HEK293 (cell line): ENCODE data around the gene CACHD1.

Source experiments
- CTCF ChIA-PET: fragments of 350-600 bp; formaldehyde crosslinking; extraction: SDS; loops from one replicate; lab custom pipeline; 2021; ENCODE audit warnings: antibody characterized with exemption; lab: Yijun Ruan, JAX
- POLR2A ChIA-PET: fragments of 300-600 bp; formaldehyde crosslinking; extraction: SDS; loops from one replicate; lab custom pipeline; 2020; ENCODE audit warnings: antibody characterized with exemption, inconsistent platforms; lab: Yijun Ruan, JAX
- H3K27ac ChIP-seq: fragments of 200-500 bp; sonication (Bioruptor generic); 2 replicates; pipeline ENCODE4 v1.5.1; 2014; ENCODE audit warnings: low read depth, low read length, control low read depth, inconsistent platforms; ENCODE audit errors: extremely low read depth
- H3K36me3 ChIP-seq, 2 experiments: fragments of 200-500 bp in 1 of 2; sonication (Bioruptor generic) in 1 of 2; 1 replicate in 1 of 2; 2 replicates in 1 of 2; pipeline ENCODE4 v1.5.1; 2014 to 2017; ENCODE audit warnings: inconsistent platforms in 2 of 2, low read length in 2 of 2; ENCODE audit not compliant: control insufficient read depth in 2 of 2, insufficient read depth in 1 of 2
- H3K4me1 ChIP-seq: fragments of 200-500 bp; sonication (Bioruptor generic); 2 replicates; pipeline ENCODE4 v1.5.1; 2014; ENCODE audit warnings: mild to moderate bottlenecking, low read length, inconsistent platforms; ENCODE audit not compliant: control insufficient read depth, insufficient read depth
- H3K4me3 ChIP-seq: 2 replicates; pipeline ENCODE4 v1.5.1; 2011; ENCODE audit warnings: low read depth, mild to moderate bottlenecking, control low read depth, low read length, moderate library complexity
- H3K9me3 ChIP-seq: fragments of 200-500 bp; sonication (Bioruptor generic); 2 replicates; pipeline ENCODE4 v1.5.1; 2014; ENCODE audit warnings: low read depth, low read length, inconsistent platforms; ENCODE audit not compliant: control insufficient read depth, insufficient read depth
- SP7 ChIP-seq: fragments of 450-650 bp; formaldehyde crosslinking; IDR thresholded peaks from 2 replicates; pipeline ENCODE4 v1.5.1; 2016; ENCODE audit warnings: missing biosample characterization, missing genetic modification characterization
- WT1 ChIP-seq: fragments of 450-650 bp; formaldehyde crosslinking; IDR thresholded peaks from 2 replicates; pipeline ENCODE4 v1.5.1; 2016; ENCODE audit warnings: missing biosample characterization, missing genetic modification characterization
- YY2 ChIP-seq: fragments of 450-650 bp; formaldehyde crosslinking; IDR thresholded peaks from 2 replicates; pipeline ENCODE4 v1.5.1; 2016; ENCODE audit warnings: missing biosample characterization, missing genetic modification characterization
- ZFP69B ChIP-seq: fragments of 450-650 bp; formaldehyde crosslinking; IDR thresholded peaks from 2 replicates; pipeline ENCODE4 v1.5.1; 2016; ENCODE audit warnings: missing biosample characterization, missing genetic modification characterization
- ZNF2 ChIP-seq: fragments of 450-650 bp; formaldehyde crosslinking; IDR thresholded peaks from 2 replicates; pipeline ENCODE4 v1.5.1; 2016; ENCODE audit warnings: missing biosample characterization, missing genetic modification characterization
- ZNF23 ChIP-seq: fragments of 450-650 bp; formaldehyde crosslinking; IDR thresholded peaks from 2 replicates; pipeline ENCODE4 v1.5.1; 2016; ENCODE audit warnings: missing biosample characterization, missing genetic modification characterization, borderline replicate concordance
- ZNF266 ChIP-seq: fragments of 450-650 bp; formaldehyde crosslinking; IDR thresholded peaks from 2 replicates; pipeline ENCODE4 v1.5.1; 2016; ENCODE audit warnings: missing biosample characterization, missing genetic modification characterization, low read depth
- ZNF274 ChIP-seq, 2 experiments: fragments of 200-500 bp in 1 of 2; fragments of 450-650 bp in 1 of 2; sonication (Bioruptor generic) in 1 of 2; formaldehyde crosslinking in 1 of 2; IDR thresholded peaks; 2 replicates each; pipeline versions ENCODE4 v1.5.1 to v1.6.1; 2014 to 2016; ENCODE audit warnings: borderline replicate concordance in 1 of 2, inconsistent platforms in 1 of 2, low read length in 1 of 2, missing biosample characterization in 1 of 2, missing genetic modification characterization in 1 of 2
- ZNF341 ChIP-seq: fragments of 450-650 bp; formaldehyde crosslinking; IDR thresholded peaks from 2 replicates; pipeline ENCODE4; 2016; ENCODE audit warnings: low read depth, missing biosample characterization, missing genetic modification characterization
- ZNF48 ChIP-seq: fragments of 450-650 bp; formaldehyde crosslinking; IDR thresholded peaks from 2 replicates; pipeline ENCODE4 v1.5.1; 2016; ENCODE audit warnings: missing biosample characterization, missing genetic modification characterization
- ZNF549 ChIP-seq: fragments of 450-650 bp; IDR thresholded peaks from 2 replicates; pipeline ENCODE4 v1.5.1; 2018; ENCODE audit warnings: missing biosample characterization, missing genetic modification characterization, mild to moderate bottlenecking, inconsistent platforms, moderate library complexity
- ZNF558 ChIP-seq: fragments of 450-650 bp; formaldehyde crosslinking; IDR thresholded peaks from 2 replicates; pipeline ENCODE4 v1.5.1; 2016; ENCODE audit warnings: missing biosample characterization, missing genetic modification characterization
- ZNF585B ChIP-seq: fragments of 450-650 bp; formaldehyde crosslinking; IDR thresholded peaks from 2 replicates; pipeline ENCODE4 v1.5.1; 2016; ENCODE audit warnings: missing biosample characterization, missing genetic modification characterization
- ZNF600 ChIP-seq: fragments of 450-650 bp; formaldehyde crosslinking; IDR thresholded peaks from 2 replicates; pipeline ENCODE4 v1.5.1; 2016; ENCODE audit warnings: missing biosample characterization, missing genetic modification characterization
- ZNF626 ChIP-seq: fragments of 450-650 bp; sonication (Bioruptor Pico); formaldehyde crosslinking; IDR thresholded peaks from 2 replicates; pipeline ENCODE4 v1.5.1; 2018; ENCODE audit warnings: missing biosample characterization, missing genetic modification characterization, inconsistent platforms
- TF ChIP-seq, protein P1 (sequence below): fragments of 450-650 bp; formaldehyde crosslinking; IDR thresholded peaks from 2 replicates; pipeline ENCODE4 v1.5.1; 2016; ENCODE audit warnings: missing biosample characterization, missing genetic modification characterization
- TF ChIP-seq, protein P2 (sequence below): fragments of 450-650 bp; formaldehyde crosslinking; IDR thresholded peaks from 2 replicates; pipeline ENCODE4 v1.5.1; 2016; ENCODE audit warnings: missing biosample characterization, missing genetic modification characterization
- TF ChIP-seq, protein P3 (sequence below): fragments of 450-650 bp; formaldehyde crosslinking; IDR thresholded peaks from 2 replicates; pipeline ENCODE4 v1.5.1; 2017; ENCODE audit warnings: missing biosample characterization, missing genetic modification characterization
- TF ChIP-seq, protein P4 (sequence below): fragments of 450-650 bp; formaldehyde crosslinking; IDR thresholded peaks from 2 replicates; pipeline ENCODE4 v1.5.1; 2016; ENCODE audit warnings: missing biosample characterization, missing genetic modification characterization, borderline replicate concordance
- TF ChIP-seq, protein P5 (sequence below): fragments of 450-650 bp; IDR thresholded peaks from 2 replicates; pipeline ENCODE4 v1.5.1; 2018; ENCODE audit warnings: missing biosample characterization, mild to moderate bottlenecking, missing genetic modification characterization
- TF ChIP-seq, protein P6 (sequence below): fragments of 450-650 bp; formaldehyde crosslinking; IDR thresholded peaks from 2 replicates; pipeline ENCODE4 v1.5.1; 2016; ENCODE audit warnings: missing biosample characterization, missing genetic modification characterization

Gene CACHD1

DNA sequence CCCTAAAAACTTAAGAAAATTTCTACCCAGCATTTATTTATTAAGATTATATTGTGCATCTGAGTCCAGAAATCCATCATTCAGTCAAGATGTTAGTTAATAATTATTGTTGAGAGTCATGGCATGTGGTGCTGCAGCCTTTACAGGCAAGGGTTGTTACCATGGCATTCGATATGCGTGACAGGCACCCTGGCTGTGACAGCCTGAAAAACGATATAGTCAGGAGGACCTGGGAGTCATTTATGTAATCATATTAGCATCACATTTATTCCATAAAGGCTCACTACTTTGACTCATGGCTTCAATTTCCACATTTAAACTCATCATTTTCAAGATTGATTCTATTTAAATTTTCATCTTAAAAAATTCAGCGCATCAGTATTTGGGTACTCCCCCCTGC lies 68.0 kb downstream of the CACHD1 start:
- POLR2A ChIA-PET, result no interaction called here
- CTCF ChIA-PET, result interaction anchor here (1.1 to 1.7 kb wide), 2 partner anchors 15 to 138 kb away, joined by 3 read pairs; no protein-coding TSS in a partner anchor
- no peak for TF ChIP-seq YY2 (tag by site-specific recombination)
- TF ChIP-seq ZNF549 (tag by site-specific recombination), result no peak
- no peak for TF ChIP-seq ZNF274 (IDR thresholded peaks at IDR 0.05; ENCODE audit: low read length)
- no peak for TF ChIP-seq ZNF274 (tag by site-specific recombination; IDR thresholded peaks at IDR 0.05; ENCODE audit: borderline replicate concordance)
- TF ChIP-seq, protein P1, sequence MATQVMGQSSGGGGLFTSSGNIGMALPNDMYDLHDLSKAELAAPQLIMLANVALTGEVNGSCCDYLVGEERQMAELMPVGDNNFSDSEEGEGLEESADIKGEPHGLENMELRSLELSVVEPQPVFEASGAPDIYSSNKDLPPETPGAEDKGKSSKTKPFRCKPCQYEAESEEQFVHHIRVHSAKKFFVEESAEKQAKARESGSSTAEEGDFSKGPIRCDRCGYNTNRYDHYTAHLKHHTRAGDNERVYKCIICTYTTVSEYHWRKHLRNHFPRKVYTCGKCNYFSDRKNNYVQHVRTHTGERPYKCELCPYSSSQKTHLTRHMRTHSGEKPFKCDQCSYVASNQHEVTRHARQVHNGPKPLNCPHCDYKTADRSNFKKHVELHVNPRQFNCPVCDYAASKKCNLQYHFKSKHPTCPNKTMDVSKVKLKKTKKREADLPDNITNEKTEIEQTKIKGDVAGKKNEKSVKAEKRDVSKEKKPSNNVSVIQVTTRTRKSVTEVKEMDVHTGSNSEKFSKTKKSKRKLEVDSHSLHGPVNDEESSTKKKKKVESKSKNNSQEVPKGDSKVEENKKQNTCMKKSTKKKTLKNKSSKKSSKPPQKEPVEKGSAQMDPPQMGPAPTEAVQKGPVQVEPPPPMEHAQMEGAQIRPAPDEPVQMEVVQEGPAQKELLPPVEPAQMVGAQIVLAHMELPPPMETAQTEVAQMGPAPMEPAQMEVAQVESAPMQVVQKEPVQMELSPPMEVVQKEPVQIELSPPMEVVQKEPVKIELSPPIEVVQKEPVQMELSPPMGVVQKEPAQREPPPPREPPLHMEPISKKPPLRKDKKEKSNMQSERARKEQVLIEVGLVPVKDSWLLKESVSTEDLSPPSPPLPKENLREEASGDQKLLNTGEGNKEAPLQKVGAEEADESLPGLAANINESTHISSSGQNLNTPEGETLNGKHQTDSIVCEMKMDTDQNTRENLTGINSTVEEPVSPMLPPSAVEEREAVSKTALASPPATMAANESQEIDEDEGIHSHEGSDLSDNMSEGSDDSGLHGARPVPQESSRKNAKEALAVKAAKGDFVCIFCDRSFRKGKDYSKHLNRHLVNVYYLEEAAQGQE (tag by site-specific recombination), result no peak
- no peak for TF ChIP-seq ZNF23
- no peak for TF ChIP-seq ZNF626
- no peak for TF ChIP-seq ZFP69B (tag by site-specific recombination)
- TF ChIP-seq, protein P2, sequence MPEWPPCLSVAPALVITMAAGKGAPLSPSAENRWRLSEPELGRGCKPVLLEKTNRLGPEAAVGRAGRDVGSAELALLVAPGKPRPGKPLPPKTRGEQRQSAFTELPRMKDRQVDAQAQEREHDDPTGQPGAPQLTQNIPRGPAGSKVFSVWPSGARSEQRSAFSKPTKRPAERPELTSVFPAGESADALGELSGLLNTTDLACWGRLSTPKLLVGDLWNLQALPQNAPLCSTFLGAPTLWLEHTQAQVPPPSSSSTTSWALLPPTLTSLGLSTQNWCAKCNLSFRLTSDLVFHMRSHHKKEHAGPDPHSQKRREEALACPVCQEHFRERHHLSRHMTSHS, result no peak
- TF ChIP-seq ZNF48 (tag by site-specific recombination), result no peak
- TF ChIP-seq, protein P3, sequence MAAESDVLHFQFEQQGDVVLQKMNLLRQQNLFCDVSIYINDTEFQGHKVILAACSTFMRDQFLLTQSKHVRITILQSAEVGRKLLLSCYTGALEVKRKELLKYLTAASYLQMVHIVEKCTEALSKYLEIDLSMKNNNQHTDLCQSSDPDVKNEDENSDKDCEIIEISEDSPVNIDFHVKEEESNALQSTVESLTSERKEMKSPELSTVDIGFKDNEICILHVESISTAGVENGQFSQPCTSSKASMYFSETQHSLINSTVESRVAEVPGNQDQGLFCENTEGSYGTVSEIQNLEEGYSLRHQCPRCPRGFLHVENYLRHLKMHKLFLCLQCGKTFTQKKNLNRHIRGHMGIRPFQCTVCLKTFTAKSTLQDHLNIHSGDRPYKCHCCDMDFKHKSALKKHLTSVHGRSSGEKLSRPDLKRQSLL, result no peak
- TF ChIP-seq, protein P4, sequence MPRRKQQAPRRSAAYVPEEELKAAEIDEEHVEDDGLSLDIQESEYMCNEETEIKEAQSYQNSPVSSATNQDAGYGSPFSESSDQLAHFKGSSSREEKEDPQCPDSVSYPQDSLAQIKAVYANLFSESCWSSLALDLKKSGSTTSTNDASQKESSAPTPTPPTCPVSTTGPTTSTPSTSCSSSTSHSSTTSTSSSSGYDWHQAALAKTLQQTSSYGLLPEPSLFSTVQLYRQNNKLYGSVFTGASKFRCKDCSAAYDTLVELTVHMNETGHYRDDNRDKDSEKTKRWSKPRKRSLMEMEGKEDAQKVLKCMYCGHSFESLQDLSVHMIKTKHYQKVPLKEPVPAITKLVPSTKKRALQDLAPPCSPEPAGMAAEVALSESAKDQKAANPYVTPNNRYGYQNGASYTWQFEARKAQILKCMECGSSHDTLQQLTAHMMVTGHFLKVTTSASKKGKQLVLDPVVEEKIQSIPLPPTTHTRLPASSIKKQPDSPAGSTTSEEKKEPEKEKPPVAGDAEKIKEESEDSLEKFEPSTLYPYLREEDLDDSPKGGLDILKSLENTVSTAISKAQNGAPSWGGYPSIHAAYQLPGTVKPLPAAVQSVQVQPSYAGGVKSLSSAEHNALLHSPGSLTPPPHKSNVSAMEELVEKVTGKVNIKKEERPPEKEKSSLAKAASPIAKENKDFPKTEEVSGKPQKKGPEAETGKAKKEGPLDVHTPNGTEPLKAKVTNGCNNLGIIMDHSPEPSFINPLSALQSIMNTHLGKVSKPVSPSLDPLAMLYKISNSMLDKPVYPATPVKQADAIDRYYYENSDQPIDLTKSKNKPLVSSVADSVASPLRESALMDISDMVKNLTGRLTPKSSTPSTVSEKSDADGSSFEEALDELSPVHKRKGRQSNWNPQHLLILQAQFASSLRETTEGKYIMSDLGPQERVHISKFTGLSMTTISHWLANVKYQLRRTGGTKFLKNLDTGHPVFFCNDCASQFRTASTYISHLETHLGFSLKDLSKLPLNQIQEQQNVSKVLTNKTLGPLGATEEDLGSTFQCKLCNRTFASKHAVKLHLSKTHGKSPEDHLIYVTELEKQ (tag by site-specific recombination), result no peak
- TF ChIP-seq ZNF558 (tag by site-specific recombination), result no peak
- peak; percentile 66 for TF ChIP-seq ZNF600 (tag by site-specific recombination)
- TF ChIP-seq ZNF341 (tag by site-specific recombination), result peak; percentile 38; the same call in 1 of the 2 replicates
- TF ChIP-seq WT1, result peak; percentile 56; the same call in 1 of the 2 replicates
- TF ChIP-seq, protein P5, sequence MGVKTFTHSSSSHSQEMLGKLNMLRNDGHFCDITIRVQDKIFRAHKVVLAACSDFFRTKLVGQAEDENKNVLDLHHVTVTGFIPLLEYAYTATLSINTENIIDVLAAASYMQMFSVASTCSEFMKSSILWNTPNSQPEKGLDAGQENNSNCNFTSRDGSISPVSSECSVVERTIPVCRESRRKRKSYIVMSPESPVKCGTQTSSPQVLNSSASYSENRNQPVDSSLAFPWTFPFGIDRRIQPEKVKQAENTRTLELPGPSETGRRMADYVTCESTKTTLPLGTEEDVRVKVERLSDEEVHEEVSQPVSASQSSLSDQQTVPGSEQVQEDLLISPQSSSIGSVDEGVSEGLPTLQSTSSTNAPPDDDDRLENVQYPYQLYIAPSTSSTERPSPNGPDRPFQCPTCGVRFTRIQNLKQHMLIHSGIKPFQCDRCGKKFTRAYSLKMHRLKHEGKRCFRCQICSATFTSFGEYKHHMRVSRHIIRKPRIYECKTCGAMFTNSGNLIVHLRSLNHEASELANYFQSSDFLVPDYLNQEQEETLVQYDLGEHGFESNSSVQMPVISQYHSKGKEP (tag by site-specific recombination), result 0 out of 2 replicates have a peak, but pooled peaks have one; percentile 5
- TF ChIP-seq, protein P6, sequence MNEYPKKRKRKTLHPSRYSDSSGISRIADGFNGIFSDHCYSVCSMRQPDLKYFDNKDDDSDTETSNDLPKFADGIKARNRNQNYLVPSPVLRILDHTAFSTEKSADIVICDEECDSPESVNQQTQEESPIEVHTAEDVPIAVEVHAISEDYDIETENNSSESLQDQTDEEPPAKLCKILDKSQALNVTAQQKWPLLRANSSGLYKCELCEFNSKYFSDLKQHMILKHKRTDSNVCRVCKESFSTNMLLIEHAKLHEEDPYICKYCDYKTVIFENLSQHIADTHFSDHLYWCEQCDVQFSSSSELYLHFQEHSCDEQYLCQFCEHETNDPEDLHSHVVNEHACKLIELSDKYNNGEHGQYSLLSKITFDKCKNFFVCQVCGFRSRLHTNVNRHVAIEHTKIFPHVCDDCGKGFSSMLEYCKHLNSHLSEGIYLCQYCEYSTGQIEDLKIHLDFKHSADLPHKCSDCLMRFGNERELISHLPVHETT (tag by site-specific recombination), result no peak
- TF ChIP-seq ZNF585B, result no peak
- no peak for TF ChIP-seq ZNF2
- 0 out of 2 replicates have a peak, but pooled peaks have one; percentile 12 for TF ChIP-seq SP7 (tag by site-specific recombination)
- TF ChIP-seq ZNF266 (tag by site-specific recombination), result no peak

More for the DNA sequence above, 68.0 kb downstream of the CACHD1 start:
- H3K9me3 ChIP-seq, result no peaks in the 10 kb centered on the region
- no peaks in the 10 kb centered on the region for H3K36me3 ChIP-seq
- no peak overlapping the region for H3K27ac ChIP-seq
- H3K4me3 ChIP-seq, result no peak overlapping the region
- H3K4me1 ChIP-seq, result peaks cover 43% of the 10 kb centered on the region
